ENCODE measurements around the gene CCDC9B.

The CCDC9B gene

DNA sequence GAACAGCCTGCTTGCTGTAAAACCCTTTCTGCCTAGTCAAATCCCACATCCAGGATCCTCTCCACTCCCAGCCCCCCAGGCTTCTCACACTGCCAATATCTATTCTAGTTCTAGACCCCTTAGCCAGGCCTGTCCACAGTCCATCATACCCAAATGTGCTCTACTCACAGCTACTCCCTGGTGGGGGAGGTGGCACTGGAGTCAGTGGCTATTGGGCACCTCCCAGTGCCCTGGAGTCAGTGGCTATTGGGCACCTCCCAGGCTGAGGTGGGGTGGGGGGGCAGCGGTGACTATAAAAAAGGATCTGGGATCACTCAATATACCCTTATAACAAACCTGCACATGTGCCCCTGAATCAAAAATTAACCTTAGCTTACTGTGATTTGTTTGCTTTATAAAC, 16.5 kb upstream of the CCDC9B start:
- POLR2A ChIA-PET: interaction anchor here (0.9 to 1.0 kb wide), 3 partner anchors 14 to 56 kb away, joined by 3 read pairs; no protein-coding TSS in a partner anchor
- CTCF ChIA-PET: interaction anchor here (1.0 to 8.3 kb wide), 7 partner anchors 12 to 95 kb away, joined by 3 to 166 read pairs (median 3); partner anchors contain the start of genes CCDC9B and INAFM2
- DNase-seq (ENCODE audit: low read depth, low spot score): no peak
- TF ChIP-seq CTCF (IDR thresholded peaks at IDR 0.05; ENCODE audit: insufficient read depth, low read length, missing control alignments): no peak
- H3K4me3 ChIP-seq (ENCODE audit: low read depth, low read length): no peak overlapping the region

- no peak for TF ChIP-seq CTCF (IDR thresholded peaks at IDR 0.05; ENCODE audit: insufficient read depth, low read length, missing control alignments)
- ChIA-PET CTCF (interaction anchor here (0.7 to 8.3 kb wide), 11 partner anchors 13 to 93 kb away, joined by 3 to 166 read pairs (median 4); partner anchors contain the start of genes ANKRD63 and CCDC9B), POLR2A (interaction anchor here (0.7 kb wide), 1 partner anchor 63 kb away, joined by 3 read pairs; no protein-coding TSS in a partner anchor)
- H3K4me3 ChIP-seq (ENCODE audit: low read depth, low read length): no peak overlapping the region
- DNase-seq (ENCODE audit: low read depth, low spot score): no peak
Measured at GRCh38 chr15:40355976-40356585, 15.3 kb upstream of the CCDC9B start.

DNA sequence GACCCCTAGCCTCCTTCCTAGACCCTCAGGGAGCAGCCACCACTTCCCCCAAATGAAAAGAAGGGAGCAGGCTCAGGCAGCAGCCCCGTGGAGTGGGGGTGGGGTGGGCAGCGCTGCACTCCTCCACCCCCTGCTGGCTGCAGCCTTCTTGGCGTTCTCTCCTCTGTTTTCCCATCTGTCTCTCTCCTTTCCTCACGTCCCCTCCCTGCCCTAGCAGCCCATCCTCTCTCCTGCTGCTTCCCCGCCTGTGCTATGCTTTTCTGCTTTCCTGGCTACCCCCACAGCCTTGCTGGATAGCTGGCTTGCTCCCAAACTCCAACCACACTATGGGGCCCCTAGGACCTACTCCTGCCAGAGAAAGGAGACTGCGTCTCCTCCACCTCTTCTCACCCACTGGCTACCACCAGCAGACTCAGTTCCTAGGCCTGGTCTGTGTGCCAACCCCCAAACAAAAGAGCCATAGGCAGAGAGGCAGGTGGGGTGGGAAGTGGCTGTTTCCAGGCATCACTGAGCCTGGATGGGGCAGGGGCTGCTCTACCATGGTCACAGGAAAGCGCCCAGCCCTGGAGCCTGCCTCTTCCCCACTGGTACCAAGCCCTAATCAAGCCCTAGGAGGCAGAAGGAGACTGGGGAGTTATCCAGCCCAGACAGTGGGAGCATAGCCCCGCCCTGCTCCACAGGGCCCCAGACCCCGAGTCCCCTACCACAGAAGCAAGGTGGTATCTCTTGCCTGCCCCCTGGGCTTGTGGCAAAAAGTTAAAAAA, 13.9 kb upstream of the CCDC9B start:
- DNase-seq (ENCODE audit: low read depth, low spot score): no peak
- H3K4me3 ChIP-seq (ENCODE audit: low read depth, low read length): no peak overlapping the region
- ChIA-PET POLR2A (no interaction called here), CTCF (interaction anchor here (0.6 to 8.3 kb wide), 10 partner anchors 9 to 93 kb away, joined by 3 to 166 read pairs (median 4); partner anchors contain the start of gene CCDC9B)
- peak; percentile 92 for TF ChIP-seq CTCF (IDR thresholded peaks at IDR 0.05; ENCODE audit: insufficient read depth, low read length, missing control alignments)

DNA sequence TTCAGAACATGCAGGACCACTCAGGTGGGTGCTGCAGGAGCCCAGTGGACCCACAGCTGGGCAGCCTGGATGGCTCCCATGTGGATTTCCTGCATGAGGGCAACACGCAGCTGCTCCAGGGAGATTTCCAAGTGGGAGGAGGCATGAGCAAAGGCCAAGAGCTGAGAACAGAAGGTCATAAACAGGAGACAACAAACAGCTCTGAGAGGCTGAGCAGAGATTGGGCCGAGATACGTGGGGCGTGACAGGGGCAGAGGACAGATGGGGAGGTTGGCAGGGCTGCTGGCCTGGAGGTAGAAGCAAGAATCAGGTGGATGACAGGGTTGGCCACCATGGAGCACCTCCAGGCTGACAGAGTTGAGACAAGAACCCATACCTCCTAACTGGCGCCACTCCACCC, 13.0 kb upstream of the CCDC9B start:
- POLR2A ChIA-PET: interaction anchor here (1.2 kb wide), 1 partner anchor 14 kb away, joined by 5 read pairs; no protein-coding TSS in a partner anchor
- TF ChIP-seq CTCF (IDR thresholded peaks at IDR 0.05; ENCODE audit: insufficient read depth, low read length, missing control alignments): no peak
- no peak overlapping the region for H3K4me3 ChIP-seq (ENCODE audit: low read depth, low read length)
- CTCF ChIA-PET: interaction anchor here (1.0 to 8.3 kb wide), 5 partner anchors 12 to 92 kb away, joined by 3 to 166 read pairs (median 4); partner anchors contain the start of gene CCDC9B
- DNase-seq (ENCODE audit: low read depth, low spot score): no peak

DNA sequence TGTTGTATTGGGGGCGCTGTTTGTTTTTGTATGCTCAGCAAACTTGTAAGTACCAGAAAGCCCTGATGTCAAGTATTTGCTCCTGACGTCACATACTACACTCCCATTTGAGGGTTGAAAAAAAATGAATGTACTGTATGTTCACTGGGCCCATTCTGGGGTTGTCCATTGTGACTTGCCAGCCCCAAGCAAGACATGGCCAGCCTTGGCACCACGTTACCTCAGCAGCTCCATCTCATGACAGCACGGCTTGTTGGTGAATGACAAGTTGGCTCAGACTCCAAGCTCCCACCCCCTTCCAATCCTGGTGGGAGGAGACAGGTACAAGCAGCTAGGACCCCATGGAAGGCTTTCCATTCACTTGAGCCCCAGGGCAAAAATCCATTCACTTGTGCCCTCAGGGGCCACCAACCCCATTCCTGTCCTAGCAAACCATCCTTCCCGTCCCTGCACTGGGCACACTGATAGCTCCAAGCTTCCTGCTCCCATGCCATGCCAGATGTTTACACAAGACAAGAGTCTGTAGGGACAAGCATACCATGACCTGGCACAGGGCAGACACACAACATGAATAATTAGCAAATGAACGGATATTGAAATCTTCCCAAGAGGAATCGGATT, 11.7 kb upstream of the CCDC9B start:
- H3K4me3 ChIP-seq (ENCODE audit: low read depth, low read length): no peak overlapping the region
- POLR2A ChIA-PET: interaction anchor here (0.6 kb wide), 1 partner anchor 11 kb away, joined by 3 read pairs; the partner anchor contains the start of gene CCDC9B
- DNase-seq (ENCODE audit: low read depth, low spot score): no peak
- no peak for TF ChIP-seq CTCF (IDR thresholded peaks at IDR 0.05; ENCODE audit: insufficient read depth, low read length, missing control alignments)
- CTCF ChIA-PET: interaction anchor here (0.8 to 8.3 kb wide), 4 partner anchors 10 to 69 kb away, joined by 4 to 166 read pairs (median 46); partner anchors contain the start of gene CCDC9B

Data from AG04449 (cell line).